Tibial nerve (tissue), 4 donors: ENCODE measurements around the gene SUGCT.

Experiments used
- EP300 ChIP-seq, 2 donors: sonication (generic); formaldehyde crosslinking; IDR thresholded peaks; one replicate each; pipeline ENCODE4 v1.6.1; 2017; ENCODE audit warnings: antibody characterized with exemption in 2 of 2, mild to moderate bottlenecking in 1 of 2
- POLR2A ChIP-seq, 2 donors: fragments of 450-650 bp; IDR thresholded peaks; one replicate each; pipeline ENCODE4 v1.6.1; 2017; ENCODE audit warnings: antibody characterized with exemption in 2 of 2, mild to moderate bottlenecking in 2 of 2, moderate library complexity in 2 of 2
- TF ChIP-seq, protein P1 (sequence below), 5 experiments: fragments of 200-600 bp in 3 of 5; fragments of 450-650 bp in 2 of 5; sonication (generic) in 3 of 5; IDR thresholded peaks; one replicate each; pipeline ENCODE4 v1.5.1; 2016 to 2019; ENCODE audit warnings: antibody characterized with exemption in 5 of 5, mild to moderate bottlenecking in 3 of 5, moderate library complexity in 2 of 5

DNA sequence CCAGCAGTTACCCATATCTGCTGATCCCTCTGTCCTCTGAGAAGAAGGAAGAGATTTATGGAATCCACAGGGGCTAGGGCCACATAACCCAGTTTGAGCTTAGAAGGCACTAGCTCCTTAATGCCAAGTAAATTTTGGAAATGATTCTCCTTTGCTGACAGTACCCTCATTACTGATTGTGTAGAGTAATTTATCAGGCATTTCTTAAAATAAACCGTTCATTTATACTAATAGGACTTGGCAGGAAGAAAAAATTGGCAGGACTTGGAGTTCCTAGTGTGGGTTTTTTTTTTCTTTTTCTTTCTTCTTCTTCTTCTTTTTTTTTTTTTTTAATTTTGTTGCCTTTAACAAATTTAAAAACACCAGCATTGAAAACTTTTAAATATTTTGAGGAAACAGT lies 645.7 kb downstream of the SUGCT start:
- TF ChIP-seq POLR2A (IDR thresholded peaks at IDR 0.05), result no peak
- TF ChIP-seq, protein P1, sequence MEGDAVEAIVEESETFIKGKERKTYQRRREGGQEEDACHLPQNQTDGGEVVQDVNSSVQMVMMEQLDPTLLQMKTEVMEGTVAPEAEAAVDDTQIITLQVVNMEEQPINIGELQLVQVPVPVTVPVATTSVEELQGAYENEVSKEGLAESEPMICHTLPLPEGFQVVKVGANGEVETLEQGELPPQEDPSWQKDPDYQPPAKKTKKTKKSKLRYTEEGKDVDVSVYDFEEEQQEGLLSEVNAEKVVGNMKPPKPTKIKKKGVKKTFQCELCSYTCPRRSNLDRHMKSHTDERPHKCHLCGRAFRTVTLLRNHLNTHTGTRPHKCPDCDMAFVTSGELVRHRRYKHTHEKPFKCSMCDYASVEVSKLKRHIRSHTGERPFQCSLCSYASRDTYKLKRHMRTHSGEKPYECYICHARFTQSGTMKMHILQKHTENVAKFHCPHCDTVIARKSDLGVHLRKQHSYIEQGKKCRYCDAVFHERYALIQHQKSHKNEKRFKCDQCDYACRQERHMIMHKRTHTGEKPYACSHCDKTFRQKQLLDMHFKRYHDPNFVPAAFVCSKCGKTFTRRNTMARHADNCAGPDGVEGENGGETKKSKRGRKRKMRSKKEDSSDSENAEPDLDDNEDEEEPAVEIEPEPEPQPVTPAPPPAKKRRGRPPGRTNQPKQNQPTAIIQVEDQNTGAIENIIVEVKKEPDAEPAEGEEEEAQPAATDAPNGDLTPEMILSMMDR (IDR thresholded peaks at IDR 0.05), result no peak
- TF ChIP-seq EP300 (IDR thresholded peaks at IDR 0.05), result no peak
